ENCODE data around the gene SDHB.

- no peak for TF ChIP-seq CTCF (IDR thresholded peaks at IDR 0.05 in 8 of 11, conservative IDR thresholded peaks at IDR 0.05 in 3 of 11)
- no peak for TF ChIP-seq POLR2A (IDR thresholded peaks at IDR 0.05)
- peak in 1 of 3 donors; percentile 15 for TF ChIP-seq POLR2AphosphoS5 (IDR thresholded peaks at IDR 0.05)
Observed at GRCh38 chr1:16988210-16988609, 65.6 kb downstream of the SDHB start.

Data from spleen (tissue), 7 donors.